Measurements from ENCODE around the gene ZNF768. TPM values are rescaled to one million over a fixed set of nuclear protein-coding genes. Genes with fewer than 3 reads are reported as not detected.
"Not testable (repeated sequence)": the region's sequence is repeated elsewhere in the genome, so short reads cannot be mapped to it uniquely, and the experiment has no call there.

ZNF768 gene
- total and polyA plus RNA-seq, 3 experiments from 2014 or later = 2.5 to 15.1 (median 13.5) TPM

DNA sequence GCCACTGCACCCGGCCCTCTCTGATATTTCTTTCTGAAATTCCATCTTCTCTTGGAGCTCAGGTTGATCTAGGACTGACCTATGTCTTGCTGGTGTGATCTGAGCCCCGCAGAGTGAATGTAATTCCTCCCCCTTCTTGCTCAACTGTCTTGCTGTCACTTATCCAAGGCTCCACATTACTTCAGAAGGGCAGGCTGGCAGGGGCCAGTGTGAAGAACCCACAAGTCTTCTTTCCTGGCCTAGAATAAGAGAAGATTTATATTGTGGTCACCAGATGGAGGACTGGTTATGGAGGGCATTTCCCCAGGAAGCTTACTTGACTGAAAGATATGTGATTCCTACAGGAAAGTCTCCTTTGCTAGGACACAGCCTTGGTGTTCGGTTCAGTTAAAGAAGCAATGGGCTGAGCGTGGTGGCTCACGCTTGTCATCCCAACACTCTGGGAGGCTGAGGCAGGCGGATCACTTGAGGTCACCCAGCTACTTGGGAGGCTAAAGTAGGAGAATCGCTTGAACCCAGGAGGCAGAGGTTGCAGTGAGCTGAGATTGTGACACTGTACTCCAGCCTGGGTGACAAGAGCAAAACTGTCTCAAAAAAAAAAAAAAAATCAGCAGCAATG, 40.4 kb downstream of the ZNF768 start:
- H3K36me3 Mint-ChIP-seq = peaks cover 4 to 91% (median 25%) of the 10 kb centered on the region in 3 donors
- CTCF ChIA-PET = interaction anchor here (1.5 kb wide), 1 partner anchor 36 kb away, joined by 5 read pairs; no protein-coding TSS in a partner anchor
- POLR2A ChIA-PET = interaction anchor here (0.6 to 1.0 kb wide), 4 partner anchors 11 to 68 kb away, joined by 3 to 6 read pairs (median 3); no protein-coding TSS in a partner anchor
- H3K4me1 Mint-ChIP-seq = peaks cover 38 to 64% (median 45%) of the 10 kb centered on the region in 3 donors
- peak overlapping the region in 1 of 7 donors; percentile 66 for H3K4me3 Mint-ChIP-seq
- H3K27me3 Mint-ChIP-seq = no peaks in the 10 kb centered on the region
- peaks cover 0 to 1% (median 0%) of the 10 kb centered on the region in 5 donors for H3K9me3 Mint-ChIP-seq
- H3K27ac Mint-ChIP-seq = peak overlapping the region; percentile 52 to 98 (median 68)
- H3K4me3 ChIP-seq (ENCODE audit: low read length) = no peak overlapping the region
- H3K27ac ChIP-seq (ENCODE audit: low read depth, low read length) = no peak overlapping the region
- H3K4me1 ChIP-seq (ENCODE audit: insufficient read depth, low read length) = peaks cover 16% of the 10 kb centered on the region
- no peaks in the 10 kb centered on the region for H3K27me3 ChIP-seq (ENCODE audit: insufficient read depth, low read length, poor library complexity, severe bottlenecking)
- no peak for DNase-seq
- H3K36me3 ChIP-seq (ENCODE audit: insufficient read depth, low read length) = peaks cover 65% of the 10 kb centered on the region
- no peaks in the 10 kb centered on the region for H3K9me3 ChIP-seq (ENCODE audit: low read length)

DNA sequence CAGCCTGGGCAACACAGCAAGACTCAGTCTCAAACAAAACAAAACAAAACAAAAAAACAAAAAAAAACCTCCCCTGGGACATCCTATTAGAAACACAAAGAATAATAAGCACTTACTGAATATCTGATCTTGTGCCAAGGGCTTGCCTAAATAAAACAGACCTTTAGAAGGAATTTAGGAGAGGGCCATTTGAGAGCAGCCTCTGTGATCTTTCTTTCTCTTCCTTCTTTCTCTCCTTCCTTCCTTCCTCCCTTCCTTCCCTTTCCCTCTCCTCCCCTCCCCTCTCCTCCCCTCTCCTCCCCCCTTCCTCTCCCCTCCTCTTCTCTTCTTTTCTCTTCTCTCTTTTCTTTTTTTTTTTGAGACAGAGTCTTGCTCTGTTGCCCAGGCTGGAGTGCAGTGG, 41.5 kb downstream of the ZNF768 start:
- Mint-ChIP-seq H3K4me1 (peaks cover 42 to 67% (median 49%) of the 10 kb centered on the region in 3 donors), H3K36me3 (peaks cover 4 to 91% (median 27%) of the 10 kb centered on the region in 3 donors)

GRCh38 chr16:30482366-30482765, 44.0 kb downstream of the ZNF768 start:
- H3K27me3 Mint-ChIP-seq = no peaks in the 10 kb centered on the region
- no peaks in the 10 kb centered on the region for H3K9me3 ChIP-seq (ENCODE audit: low read length)
- peaks cover 0 to 1% (median 0%) of the 10 kb centered on the region in 5 donors for H3K9me3 Mint-ChIP-seq
- peaks cover 38% of the 10 kb centered on the region for H3K4me1 ChIP-seq (ENCODE audit: insufficient read depth, low read length)
- no peak for DNase-seq
- peaks cover 42 to 69% (median 57%) of the 10 kb centered on the region in 3 donors for H3K4me1 Mint-ChIP-seq
- H3K4me3 ChIP-seq (ENCODE audit: low read length) = no peak overlapping the region
- ChIA-PET POLR2A (interaction anchor here (0.6 to 5.1 kb wide), 3 partner anchors 10 to 17 kb away, joined by 3 to 29 read pairs (median 3); partner anchors contain the start of gene ITGAL), CTCF (interaction anchor here (1.2 to 2.7 kb wide), 4 partner anchors 9 to 52 kb away, joined by 3 to 8 read pairs (median 6); partner anchors contain the start of genes DCTPP1 and SEPHS2)
- no peak overlapping the region for H3K27ac ChIP-seq (ENCODE audit: low read depth, low read length)
- no peaks in the 10 kb centered on the region for H3K27me3 ChIP-seq (ENCODE audit: insufficient read depth, low read length, poor library complexity, severe bottlenecking)
- peak overlapping the region; percentile 34 to 90 (median 77) for H3K27ac Mint-ChIP-seq
- H3K36me3 ChIP-seq (ENCODE audit: insufficient read depth, low read length) = peaks cover 53% of the 10 kb centered on the region
- peaks cover 0 to 91% (median 21%) of the 10 kb centered on the region in 3 donors for H3K36me3 Mint-ChIP-seq
- H3K4me3 Mint-ChIP-seq = peak overlapping the region in 5 of 7 donors; percentile 2 to 57 (median 26)

More for the DNA sequence above, 41.5 kb downstream of the ZNF768 start:
- DNase-seq = no peak
- H3K4me3 ChIP-seq (ENCODE audit: low read length) = no peak overlapping the region
- Mint-ChIP-seq H3K9me3 (peaks cover 0 to 1% (median 0%) of the 10 kb centered on the region in 5 donors), H3K27ac (peak overlapping the region in 5 of 8 donors; percentile 20 to 70 (median 46)), H3K27me3 (no peaks in the 10 kb centered on the region), H3K4me3 (no peak overlapping the region)
- ChIA-PET POLR2A (interaction anchor here (5.1 kb wide), 1 partner anchor 12 kb away, joined by 29 read pairs; the partner anchor contains the start of gene ITGAL), CTCF (interaction anchor here (0.9 to 2.7 kb wide), 3 partner anchors 10 to 55 kb away, joined by 3 to 8 read pairs (median 5); partner anchors contain the start of gene DCTPP1)
- H3K36me3 ChIP-seq (ENCODE audit: insufficient read depth, low read length) = peaks cover 67% of the 10 kb centered on the region
- no peaks in the 10 kb centered on the region for H3K9me3 ChIP-seq (ENCODE audit: low read length)
- no peaks in the 10 kb centered on the region for H3K27me3 ChIP-seq (ENCODE audit: insufficient read depth, low read length, poor library complexity, severe bottlenecking)
- H3K27ac ChIP-seq (ENCODE audit: low read depth, low read length) = no peak overlapping the region
- H3K4me1 ChIP-seq (ENCODE audit: insufficient read depth, low read length) = peaks cover 21% of the 10 kb centered on the region

DNA sequence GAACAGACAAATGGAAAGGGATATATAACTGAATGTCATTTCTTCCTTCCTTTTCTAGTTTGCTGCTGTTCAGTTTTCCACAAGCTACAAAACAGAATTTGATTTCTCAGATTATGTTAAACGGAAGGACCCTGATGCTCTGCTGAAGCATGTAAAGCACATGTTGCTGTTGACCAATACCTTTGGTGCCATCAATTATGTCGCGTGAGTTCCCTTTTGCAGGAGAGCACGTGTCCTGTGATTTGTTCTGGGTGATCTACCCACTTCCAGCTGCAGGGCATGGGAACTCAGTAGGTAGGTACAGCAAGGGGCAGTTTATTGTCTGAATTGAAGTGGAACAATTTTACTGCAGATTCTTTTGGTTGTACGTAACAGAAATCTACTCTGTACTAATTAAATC, 45.0 kb downstream of the ZNF768 start:
- H3K27me3 Mint-ChIP-seq = peaks cover 0 to 1% of the 10 kb centered on the region in 2 donors
- H3K9me3 ChIP-seq (ENCODE audit: low read length) = no peaks in the 10 kb centered on the region
- peak overlapping the region in 4 of 8 donors; percentile 32 to 84 (median 58) for H3K27ac Mint-ChIP-seq
- H3K4me3 Mint-ChIP-seq = no peak overlapping the region
- H3K36me3 Mint-ChIP-seq = peaks cover 0 to 92% (median 19%) of the 10 kb centered on the region in 3 donors
- DNase-seq = no peak
- peaks cover 60% of the 10 kb centered on the region for H3K36me3 ChIP-seq (ENCODE audit: insufficient read depth, low read length)
- no peaks in the 10 kb centered on the region for H3K27me3 ChIP-seq (ENCODE audit: insufficient read depth, low read length, poor library complexity, severe bottlenecking)
- ChIA-PET POLR2A (interaction anchor here (0.6 to 5.1 kb wide), 5 partner anchors 9 to 29 kb away, joined by 3 to 29 read pairs (median 12); partner anchors contain the start of gene ITGAL), CTCF (interaction anchor here (0.9 to 3.4 kb wide), 4 partner anchors 16 to 52 kb away, joined by 3 to 27 read pairs (median 5); partner anchors contain the start of gene DCTPP1)
- peaks cover 46% of the 10 kb centered on the region for H3K4me1 ChIP-seq (ENCODE audit: insufficient read depth, low read length)
- H3K27ac ChIP-seq (ENCODE audit: low read depth, low read length) = no peak overlapping the region
- H3K9me3 Mint-ChIP-seq = no peaks in the 10 kb centered on the region
- H3K4me1 Mint-ChIP-seq = peaks cover 46 to 75% (median 63%) of the 10 kb centered on the region in 3 donors
- no peak overlapping the region for H3K4me3 ChIP-seq (ENCODE audit: low read length)

GRCh38 chr16:30478766-30479478, 47.4 kb downstream of the ZNF768 start:
- Histone ChIP-seq H3K36me3 (ENCODE audit: insufficient read depth, low read length) (peaks cover 57% of the 10 kb centered on the region), H3K27ac (ENCODE audit: low read depth, low read length) (no peak overlapping the region), H3K27me3 (ENCODE audit: insufficient read depth, low read length, poor library complexity, severe bottlenecking) (no peaks in the 10 kb centered on the region), H3K4me1 (ENCODE audit: insufficient read depth, low read length) (peaks cover 69% of the 10 kb centered on the region), H3K9me3 (ENCODE audit: low read length) (no peaks in the 10 kb centered on the region), H3K4me3 (ENCODE audit: low read length) (no peak overlapping the region)
- peak overlapping the region in 5 of 7 donors; percentile 2 to 50 (median 32) for H3K4me3 Mint-ChIP-seq
- H3K9me3 Mint-ChIP-seq = no peaks in the 10 kb centered on the region
- CTCF ChIA-PET = interaction anchor here (1.3 to 3.4 kb wide), 2 partner anchors 29 to 49 kb away, joined by 5 to 27 read pairs; partner anchors contain the start of gene DCTPP1
- H3K36me3 Mint-ChIP-seq = peaks cover 6 to 91% (median 25%) of the 10 kb centered on the region in 3 donors
- POLR2A ChIA-PET = interaction anchor here (0.7 to 1.2 kb wide), 5 partner anchors 10 to 774 kb away, joined by 3 to 16 read pairs (median 7); no protein-coding TSS in a partner anchor
- H3K27ac Mint-ChIP-seq = peak overlapping the region; percentile 47 to 89 (median 84)
- H3K4me1 Mint-ChIP-seq = peaks cover 55 to 82% (median 77%) of the 10 kb centered on the region in 3 donors
- DNase-seq = no peak
- peaks cover 0 to 1% of the 10 kb centered on the region in 2 donors for H3K27me3 Mint-ChIP-seq

DNA sequence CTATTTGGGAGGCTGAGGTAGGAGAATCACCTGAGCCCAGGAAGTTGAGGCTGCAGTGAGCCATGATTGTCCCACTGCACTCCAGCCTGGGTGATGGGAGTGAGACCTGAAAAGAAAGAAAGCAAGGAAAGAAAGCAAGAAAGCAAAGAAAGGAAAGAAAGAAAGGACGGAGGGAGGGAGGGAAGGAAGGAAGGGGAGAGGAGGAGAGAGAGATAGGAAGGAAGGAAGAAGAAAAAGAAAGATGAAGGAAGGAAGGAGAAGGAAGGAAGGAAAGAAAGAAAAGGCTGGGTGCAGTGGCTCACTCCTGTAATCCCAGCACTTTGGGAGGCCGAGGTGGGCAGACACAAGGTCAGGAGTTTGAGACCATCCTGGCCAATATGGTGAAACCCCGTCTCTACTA, 48.6 kb downstream of the ZNF768 start:
- ChIA-PET CTCF (interaction anchor here (1.9 to 3.3 kb wide), 3 partner anchors 20 to 28 kb away, joined by 5 to 28 read pairs (median 22); no protein-coding TSS in a partner anchor), POLR2A (interaction anchor here (0.7 to 3.0 kb wide), 5 partner anchors 10 to 28 kb away, joined by 3 to 19 read pairs (median 5); no protein-coding TSS in a partner anchor)
- Mint-ChIP-seq H3K4me3 (peak overlapping the region in 6 of 7 donors; percentile 36 to 100 (median 40)), H3K36me3 (peaks cover 6 to 91% (median 19%) of the 10 kb centered on the region in 3 donors), H3K27ac (peak overlapping the region; percentile 68 to 95 (median 83)), H3K4me1 (peaks cover 50 to 74% (median 70%) of the 10 kb centered on the region in 3 donors)
- Histone ChIP-seq H3K4me1 (ENCODE audit: insufficient read depth, low read length) (peaks cover 65% of the 10 kb centered on the region), H3K36me3 (ENCODE audit: insufficient read depth, low read length) (peaks cover 47% of the 10 kb centered on the region)
- H3K27me3 Mint-ChIP-seq; H3K9me3 ChIP-seq (ENCODE audit: low read length); DNase-seq; H3K9me3 Mint-ChIP-seq; H3K4me3 ChIP-seq (ENCODE audit: low read length); H3K27me3 ChIP-seq (ENCODE audit: insufficient read depth, low read length, poor library complexity, severe bottlenecking); H3K27ac ChIP-seq (ENCODE audit: low read depth, low read length): not testable (repeated sequence)

- DNase-seq = no peak
- Mint-ChIP-seq H3K27me3 (peaks cover 0 to 1% of the 10 kb centered on the region in 2 donors), H3K36me3 (peaks cover 6 to 89% (median 16%) of the 10 kb centered on the region in 3 donors), H3K4me1 (peaks cover 50 to 75% (median 69%) of the 10 kb centered on the region in 3 donors), H3K4me3 (peak overlapping the region in 6 of 7 donors; percentile 15 to 100 (median 42)), H3K27ac (peak overlapping the region; percentile 68 to 95 (median 84)), H3K9me3 (peaks cover 0 to 3% (median 0%) of the 10 kb centered on the region in 5 donors)
- H3K27ac ChIP-seq (ENCODE audit: low read depth, low read length) = peak overlapping the region; percentile 15
- CTCF ChIA-PET = interaction anchor here (1.9 to 3.3 kb wide), 4 partner anchors 19 to 47 kb away, joined by 5 to 28 read pairs (median 16); partner anchors contain the start of gene DCTPP1
- peaks cover 62% of the 10 kb centered on the region for H3K4me1 ChIP-seq (ENCODE audit: insufficient read depth, low read length)
- peaks cover 40% of the 10 kb centered on the region for H3K36me3 ChIP-seq (ENCODE audit: insufficient read depth, low read length)
- no peaks in the 10 kb centered on the region for H3K9me3 ChIP-seq (ENCODE audit: low read length)
- H3K27me3 ChIP-seq (ENCODE audit: insufficient read depth, low read length, poor library complexity, severe bottlenecking) = no peaks in the 10 kb centered on the region
- POLR2A ChIA-PET = interaction anchor here (0.7 to 3.0 kb wide), 7 partner anchors 9 to 121 kb away, joined by 3 to 19 read pairs (median 4); no protein-coding TSS in a partner anchor
- no peak overlapping the region for H3K4me3 ChIP-seq (ENCODE audit: low read length)
Measured at GRCh38 chr16:30476991-30477390, 49.4 kb downstream of the ZNF768 start.
